HG03460 (cell line): ENCODE measurements around the gene EPX.

ENCODE experiments used
- ATAC-seq: cut with Tn5 transposase; IDR thresholded peaks from one replicate; pipeline ENCODE4 v1.9.1; 2021; ENCODE audit not compliant: unreplicated experiment

EPX gene

GRCh38 chr17:58184986-58185761, 7.4 kb upstream of the EPX start:
- ATAC-seq = no peak

GRCh38 chr17:58186591-58186990, 5.9 kb upstream of the EPX start:
- ATAC-seq = no peak

DNA sequence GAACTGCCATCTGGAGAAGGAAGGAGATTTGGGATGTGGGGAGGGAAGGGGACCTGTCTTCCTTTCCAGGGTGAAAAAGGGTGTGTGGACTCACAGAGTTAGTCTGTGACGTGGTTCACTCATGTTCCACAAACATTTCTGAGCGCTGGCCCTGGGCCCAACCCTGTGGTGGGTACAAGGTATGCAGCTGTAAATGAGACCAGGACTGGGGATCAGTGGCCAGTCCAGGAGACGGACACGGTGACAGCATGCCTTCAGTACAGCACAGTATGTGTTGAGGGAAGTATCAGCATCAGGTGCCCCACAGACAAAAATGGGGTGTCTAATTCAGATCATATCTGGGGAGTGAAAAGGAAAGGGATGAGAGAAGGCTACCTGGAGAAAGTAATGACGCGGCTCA, 5.5 kb upstream of the EPX start:
- ATAC-seq = no peak

GRCh38 chr17:58187675-58188074, 4.9 kb upstream of the EPX start:
- no peak for ATAC-seq

DNA sequence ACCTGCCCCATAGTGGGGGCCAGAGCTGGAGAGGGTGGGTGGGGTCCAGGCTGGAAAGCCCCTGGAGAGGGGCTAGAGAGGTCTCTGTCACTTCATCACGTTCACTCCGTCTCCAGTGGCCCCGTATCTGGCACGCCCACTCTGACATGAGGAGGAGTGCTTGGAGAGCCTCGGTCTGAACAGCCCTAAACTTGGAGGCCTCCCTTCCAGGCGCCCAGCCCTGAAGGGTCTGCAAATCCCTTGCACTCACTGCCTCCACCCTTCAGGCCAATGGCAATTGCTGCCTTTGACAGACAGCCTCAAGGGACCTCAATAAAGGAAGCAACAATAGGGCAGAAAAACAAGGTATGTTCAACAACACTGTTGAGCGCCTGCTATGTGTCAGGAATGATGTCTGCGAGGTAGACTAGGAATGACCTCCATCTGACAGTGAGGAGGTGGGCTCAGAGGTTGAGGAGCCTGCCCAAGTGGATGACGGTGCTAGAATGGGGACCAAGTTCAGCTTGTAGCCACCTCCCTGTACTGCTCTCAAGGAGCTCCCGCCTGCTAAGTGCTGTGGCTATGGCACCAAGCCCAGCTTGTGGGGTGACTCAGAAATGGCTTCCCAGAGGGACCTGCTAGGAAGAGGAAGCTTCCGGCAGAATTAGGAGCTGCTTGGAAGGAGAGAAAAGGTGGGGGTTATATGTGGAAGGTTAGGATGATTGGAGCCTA, 2.9 kb upstream of the EPX start:
- ATAC-seq = no peak

DNA sequence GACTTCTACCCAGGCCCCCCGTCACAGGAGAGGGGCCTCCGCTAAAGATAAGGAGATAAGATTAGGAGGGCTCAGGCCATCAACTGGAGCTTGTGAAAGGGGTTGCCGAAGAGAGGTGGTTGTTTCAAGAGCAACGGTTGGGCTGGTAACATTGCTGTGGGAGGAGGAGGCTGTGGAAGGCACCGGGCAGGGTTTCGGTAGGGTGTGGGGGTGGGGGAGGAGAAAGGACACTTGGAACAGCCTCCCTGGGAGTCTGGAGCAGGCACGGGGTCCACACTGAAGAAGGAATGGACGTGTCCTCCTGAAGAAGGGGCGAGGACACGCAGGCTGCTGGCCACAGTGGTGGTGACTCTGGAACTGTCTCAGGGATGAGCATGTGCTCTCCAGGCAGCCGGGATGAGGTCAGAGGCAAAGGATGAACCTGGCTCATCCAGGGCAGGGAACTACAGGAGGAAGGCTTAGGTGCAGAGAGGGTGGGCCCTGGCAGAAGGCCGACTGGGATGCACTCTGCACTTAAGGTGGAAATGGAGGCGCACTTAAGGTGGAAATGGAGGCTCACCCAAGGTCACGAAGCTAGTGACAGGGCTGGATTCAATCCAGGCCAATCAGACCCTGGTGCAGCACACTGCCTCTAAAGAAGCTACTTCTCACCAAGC, 1.2 kb upstream of the EPX start:
- no peak for ATAC-seq

DNA sequence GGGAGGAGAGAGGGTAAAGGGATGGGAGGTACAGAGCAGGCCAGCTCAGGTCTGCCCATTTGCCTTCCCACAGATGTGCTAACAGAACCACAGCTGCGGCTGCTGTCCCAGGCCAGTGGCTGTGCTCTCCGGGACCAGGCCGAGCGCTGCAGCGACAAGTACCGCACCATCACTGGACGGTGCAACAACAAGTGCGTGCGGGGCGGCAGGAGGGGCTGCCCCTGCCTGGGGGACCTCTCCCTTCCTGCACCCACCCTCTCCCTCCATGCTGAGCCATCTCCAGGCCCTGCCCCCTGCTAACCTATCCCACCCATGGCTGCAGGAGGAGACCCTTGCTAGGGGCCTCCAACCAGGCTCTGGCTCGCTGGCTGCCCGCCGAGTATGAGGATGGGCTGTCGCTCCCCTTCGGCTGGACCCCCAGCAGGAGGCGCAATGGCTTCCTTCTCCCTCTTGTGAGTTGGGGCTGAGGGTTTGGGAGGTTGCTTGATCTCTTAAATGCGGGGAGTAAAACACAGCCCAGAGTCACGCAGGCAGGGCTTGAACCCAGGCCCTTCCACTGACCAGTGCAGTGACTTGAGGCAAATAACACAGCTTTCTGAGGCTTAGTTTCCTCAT, 1.2 kb downstream of the EPX start:
- no peak for ATAC-seq

GRCh38 chr17:58195518-58196123, 3.1 kb downstream of the EPX start:
- no peak for ATAC-seq

GRCh38 chr17:58196610-58197009, 4.1 kb downstream of the EPX start:
- ATAC-seq = no peak

- ATAC-seq = no peak
Observed at GRCh38 chr17:58200024-58200633, 7.6 kb downstream of the EPX start.

DNA sequence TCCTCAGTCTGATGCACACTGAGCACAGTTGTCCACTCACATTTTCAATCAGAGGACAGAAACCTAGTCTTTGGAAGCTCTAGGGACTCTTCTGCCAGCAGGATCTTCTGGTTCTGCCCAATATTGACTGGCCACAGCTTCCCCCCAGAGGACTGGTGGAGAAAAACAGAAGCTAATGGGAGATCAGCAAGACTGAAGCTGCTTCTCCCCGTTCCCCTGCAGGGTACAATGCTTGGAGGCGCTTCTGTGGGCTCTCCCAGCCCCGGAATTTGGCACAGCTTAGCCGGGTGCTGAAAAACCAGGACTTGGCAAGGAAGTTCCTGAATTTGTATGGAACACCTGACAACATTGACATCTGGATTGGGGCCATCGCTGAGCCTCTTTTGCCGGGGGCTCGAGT, 10.3 kb downstream of the EPX start:
- no peak for ATAC-seq

DNA sequence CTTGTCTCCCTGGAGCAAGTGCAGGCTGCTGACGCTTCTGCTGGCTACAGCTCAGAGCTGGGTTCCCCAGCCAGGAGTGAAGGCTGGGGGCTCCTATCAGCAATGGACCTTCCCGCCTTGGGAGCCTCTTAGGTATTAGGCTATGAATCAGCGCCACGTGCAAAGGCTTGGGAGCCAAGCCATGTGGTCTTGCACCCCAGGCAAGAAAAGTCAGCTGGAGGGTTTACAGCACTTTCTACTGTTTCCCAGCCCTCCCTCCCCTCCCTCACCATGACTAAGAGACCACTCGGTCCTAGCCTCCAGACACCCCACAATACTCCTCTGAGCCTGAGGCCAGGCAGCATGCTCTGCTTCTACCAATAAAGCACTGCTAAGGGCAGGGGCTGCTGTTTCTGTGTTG, 12.3 kb downstream of the EPX start:
- ATAC-seq = no peak

GRCh38 chr17:58205936-58206335, 13.4 kb downstream of the EPX start:
- ATAC-seq = no peak

- no peak for ATAC-seq
Observed at GRCh38 chr17:58207451-58207850, 14.9 kb downstream of the EPX start.

GRCh38 chr17:58208344-58208743, 15.8 kb downstream of the EPX start:
- no peak for ATAC-seq

GRCh38 chr17:58210922-58211321, 18.4 kb downstream of the EPX start:
- no peak for ATAC-seq

DNA sequence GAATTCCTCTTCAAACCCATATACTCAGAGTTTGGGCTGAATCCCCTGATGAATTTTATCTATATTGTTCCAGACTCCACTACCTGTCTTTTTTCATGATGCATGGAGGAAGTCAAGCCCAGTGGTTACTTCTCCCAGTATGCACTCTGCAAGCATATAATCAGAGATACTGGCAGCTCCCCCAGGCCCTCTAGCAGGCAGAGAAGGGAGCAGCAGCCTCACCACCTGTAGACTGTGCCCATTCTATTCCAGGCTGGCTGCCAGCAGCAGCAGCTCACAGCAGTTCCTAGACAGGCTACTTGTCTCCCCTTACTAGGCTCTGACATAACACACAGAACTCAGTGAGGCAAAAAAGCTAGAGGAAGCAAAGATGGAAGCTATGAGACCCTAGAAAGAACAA, 23.2 kb downstream of the EPX start:
- no peak for ATAC-seq

DNA sequence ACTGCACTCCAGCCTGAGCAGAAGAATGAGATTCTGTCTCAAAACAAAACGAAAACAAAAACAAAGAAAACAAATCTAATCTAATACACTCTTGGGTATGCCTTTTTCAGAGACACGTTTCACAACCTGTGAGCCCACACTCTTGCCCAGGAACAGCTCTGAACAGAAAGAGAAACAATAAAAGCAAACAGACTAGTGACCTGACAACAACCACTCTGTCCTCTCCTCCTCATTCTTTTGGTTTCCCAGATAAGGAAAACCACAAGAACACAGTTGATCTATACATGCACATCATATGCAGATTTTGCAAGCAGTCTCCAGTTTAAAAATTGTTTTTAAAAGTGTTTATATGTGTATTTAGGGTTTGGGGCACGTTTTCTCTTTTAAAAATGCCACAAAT, 25.2 kb downstream of the EPX start:
- ATAC-seq = no peak

DNA sequence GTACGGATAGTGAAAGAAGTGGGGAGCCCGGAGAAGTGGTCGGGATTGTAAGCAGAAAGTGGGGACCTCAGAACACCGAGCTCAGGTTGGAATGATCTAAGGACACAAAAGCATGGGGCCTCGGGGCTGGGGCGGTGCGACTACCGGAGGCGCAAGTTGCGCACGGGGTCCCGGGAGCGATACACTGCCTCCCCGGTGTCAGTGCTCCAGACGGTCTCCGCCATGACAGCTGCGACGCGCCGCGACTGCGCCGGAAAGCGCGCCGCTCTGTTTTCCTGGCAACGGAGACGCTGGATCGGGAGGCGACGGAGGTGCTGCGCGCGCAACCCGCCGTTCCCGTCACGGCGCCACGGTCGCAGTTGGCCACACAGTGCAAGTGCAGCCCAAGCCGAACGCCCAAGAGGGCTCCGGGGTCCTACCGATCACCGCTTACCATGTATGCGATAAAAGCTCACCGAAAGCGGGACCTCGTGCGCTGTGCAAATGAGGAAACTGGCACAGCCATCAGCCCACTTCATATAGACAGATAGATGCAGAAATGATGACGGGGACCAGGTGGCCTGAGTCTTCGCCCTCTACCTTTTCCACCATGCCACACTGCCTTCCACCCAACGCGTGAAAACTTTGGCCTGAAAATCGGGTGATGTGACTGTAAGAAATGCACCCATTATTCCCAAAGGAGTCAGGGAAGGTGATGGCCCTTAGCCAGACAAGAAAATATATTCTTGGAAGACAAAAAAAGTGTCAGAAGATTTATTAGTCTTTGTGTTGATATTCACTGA, 26.7 kb downstream of the EPX start, which contains the start of gene MKS1:
MKS1 (minus strand) TSS at position 249 of the 782 bp plus-strand sequence; CDS start at position 224, 25 bp downstream.
- ATAC-seq = peak; percentile 93

DNA sequence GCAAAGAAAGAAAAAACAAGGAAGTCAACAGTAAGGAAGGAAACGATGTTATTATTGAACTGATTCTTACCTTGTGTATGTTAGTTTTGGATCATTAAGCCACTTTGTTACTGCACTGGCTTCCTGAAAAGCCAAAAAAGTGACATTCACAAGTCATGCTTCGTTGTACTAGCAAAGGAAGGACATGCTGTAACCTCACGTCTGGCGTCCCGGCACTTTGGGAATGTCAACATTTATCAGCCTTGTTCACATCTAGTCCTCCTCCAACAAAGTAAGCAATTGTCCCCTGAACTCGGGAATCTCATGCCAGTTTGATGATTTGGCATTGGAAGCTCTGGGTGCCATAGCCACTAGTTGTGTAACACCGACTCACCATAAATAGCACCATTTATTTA, 27.3 kb downstream of the EPX start:
- ATAC-seq = no peak
